Forelimb muscle (tissue), 1 donor: ENCODE results near the gene BRD3OS. TPM values are rescaled to one million over a fixed set of nuclear protein-coding genes. Genes with fewer than 3 reads are reported as not detected.

Experiments used
- DNase-seq: peaks from one replicate; pipeline ENCODE4 v3.0.0-alpha.2; 2013; ENCODE audit warnings: low read depth
- polyA plus RNA-seq: library from polyadenylated mRNA; unstranded; fragments of 120-200 nt; gene quantifications from one replicate; pipeline ENCODE4 v1.2.1, GENCODE V29; 2013; ENCODE audit not compliant: insufficient read length

BRD3OS gene
- polyA plus RNA-seq, 1 donor = 9.3 TPM

DNA sequence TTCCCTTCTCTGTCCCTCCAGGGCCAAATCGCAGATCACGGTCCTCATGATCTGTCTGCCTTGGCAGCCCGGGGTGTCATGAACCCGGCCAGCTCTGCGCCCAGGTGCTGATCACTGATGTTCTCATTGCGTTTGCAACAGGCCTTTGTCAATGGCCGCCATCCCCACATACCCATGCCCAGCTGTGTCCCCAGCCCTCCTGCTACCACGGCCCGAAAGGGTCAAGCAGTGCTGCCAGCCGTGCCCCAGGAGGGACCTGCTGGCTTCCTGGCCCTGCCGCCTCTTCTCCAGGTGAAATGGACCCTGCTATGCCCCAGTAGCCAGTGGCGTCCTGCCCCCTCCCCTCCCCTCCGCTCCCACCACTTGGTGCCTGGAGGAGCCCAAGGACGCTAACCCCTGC, 20.4 kb upstream of the BRD3OS start:
- no peak for DNase-seq

DNA sequence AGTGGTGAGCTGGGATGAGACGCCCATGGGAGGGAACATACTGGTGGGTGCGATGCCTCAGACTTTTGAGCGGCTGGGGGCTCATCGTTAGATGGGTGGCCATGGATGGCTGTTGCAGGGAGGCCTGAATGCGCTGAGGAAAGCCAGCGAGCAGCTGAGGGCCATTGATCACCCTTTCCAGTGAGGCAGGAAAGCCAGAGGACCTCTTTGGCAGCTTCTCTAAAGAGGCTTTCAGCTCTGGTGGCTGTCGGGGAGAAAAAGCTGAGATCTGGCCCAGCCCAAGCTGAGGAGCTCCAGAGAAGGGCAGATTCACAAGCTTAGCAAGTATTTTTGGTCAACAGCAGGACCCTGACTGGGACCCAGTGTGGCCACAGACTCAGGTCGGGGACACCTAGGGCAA, 19.9 kb upstream of the BRD3OS start:
- DNase-seq = no peak

DNA sequence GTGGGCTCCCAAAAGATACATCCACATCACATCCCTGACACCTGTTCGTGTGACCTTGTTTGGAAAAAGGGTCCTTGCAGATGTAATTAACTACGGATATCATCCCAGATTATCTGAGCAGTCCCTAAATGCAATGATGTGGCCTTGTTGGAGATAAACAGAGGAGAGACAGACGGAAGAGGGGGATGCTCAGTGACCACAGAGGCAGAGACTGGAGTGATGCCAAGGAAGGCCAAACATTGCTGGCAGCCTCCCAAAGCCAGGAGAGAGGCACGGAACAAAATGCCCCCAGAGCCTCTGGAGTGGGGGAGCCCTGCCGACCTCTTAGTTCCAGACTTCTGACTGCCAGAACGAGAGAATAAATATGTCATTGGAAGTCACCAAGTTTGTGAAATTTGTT, 18.1 kb upstream of the BRD3OS start:
- no peak for DNase-seq

DNA sequence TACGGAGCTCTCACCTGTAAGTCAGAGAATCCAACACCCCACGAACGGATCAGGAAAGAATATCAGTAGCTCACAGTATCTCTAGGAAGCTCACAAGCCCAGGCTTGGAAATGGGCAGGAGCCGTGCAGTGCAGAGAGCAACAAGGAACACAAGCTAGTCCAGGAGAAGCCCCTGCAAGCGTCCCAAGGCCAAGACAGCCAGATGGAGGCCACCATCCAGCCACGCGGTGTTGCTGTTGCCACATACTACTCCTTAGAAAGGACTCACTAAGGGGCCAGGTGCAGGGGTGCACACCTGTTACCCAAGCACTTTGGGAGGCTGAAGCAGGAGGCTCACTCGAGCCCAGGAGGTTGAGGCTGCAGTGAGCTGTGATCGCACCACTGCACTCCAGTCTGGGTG, 17.7 kb upstream of the BRD3OS start:
- DNase-seq = no peak

DNA sequence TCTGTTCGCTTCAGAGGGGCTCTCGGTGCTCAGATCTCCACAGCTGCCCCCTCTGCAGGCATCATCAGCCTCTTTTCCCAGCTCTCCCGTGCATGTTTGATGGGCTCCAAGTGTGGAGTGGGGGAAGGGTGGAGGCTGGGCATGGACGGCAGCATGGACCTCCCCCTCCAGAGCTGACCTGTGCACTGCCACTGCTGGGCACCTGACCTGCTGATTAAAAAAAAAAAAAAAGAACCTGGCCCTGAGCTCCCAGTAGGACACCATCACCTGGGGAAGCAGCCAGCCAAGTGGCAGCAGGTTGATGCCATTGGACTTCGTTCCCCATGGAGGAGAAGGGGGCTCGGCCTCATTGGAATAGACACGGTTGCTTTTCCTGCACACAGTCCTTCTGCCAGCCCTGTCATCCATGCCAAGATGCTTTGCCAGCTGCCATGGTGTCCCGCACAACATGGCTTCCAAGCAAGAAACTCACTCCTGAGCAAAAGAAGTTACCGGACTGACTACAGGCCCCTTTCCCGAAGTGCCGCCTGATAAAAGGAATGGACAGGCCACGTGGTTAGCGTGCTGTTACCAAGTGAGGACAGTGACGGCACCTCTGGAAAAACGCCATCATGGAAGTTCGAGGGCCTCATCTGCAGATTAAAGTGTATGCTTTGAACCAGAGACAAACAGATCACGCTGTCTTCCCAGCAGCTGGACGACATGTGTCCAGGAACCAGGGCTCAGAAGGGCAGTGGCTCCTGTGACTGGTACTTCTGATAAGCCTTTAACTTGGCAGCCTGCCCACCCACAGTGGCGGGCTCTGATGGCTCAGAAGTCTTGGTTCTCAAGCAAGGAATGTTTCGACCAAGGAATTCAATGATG, 14.7 kb upstream of the BRD3OS start:
- no peak for DNase-seq

DNA sequence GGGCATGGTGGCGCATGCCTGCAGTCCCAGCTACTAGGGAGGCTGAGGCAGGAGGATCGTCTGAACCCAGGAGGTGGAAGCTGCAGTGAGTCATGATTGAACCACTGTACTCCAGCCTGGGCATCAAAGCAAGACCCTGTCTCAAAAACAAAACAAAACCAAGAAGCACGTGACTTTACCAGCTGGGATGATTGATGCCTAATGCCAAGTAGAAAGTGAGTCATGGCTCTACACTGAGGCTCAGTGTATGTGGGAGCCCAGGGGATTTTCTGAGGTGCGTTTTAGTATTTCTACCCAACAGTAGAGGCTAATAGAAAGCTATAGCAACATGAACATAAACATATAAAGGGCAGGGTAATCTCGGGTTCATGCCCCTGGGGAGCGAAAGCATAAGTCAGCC, 13.9 kb upstream of the BRD3OS start:
- DNase-seq = no peak

DNA sequence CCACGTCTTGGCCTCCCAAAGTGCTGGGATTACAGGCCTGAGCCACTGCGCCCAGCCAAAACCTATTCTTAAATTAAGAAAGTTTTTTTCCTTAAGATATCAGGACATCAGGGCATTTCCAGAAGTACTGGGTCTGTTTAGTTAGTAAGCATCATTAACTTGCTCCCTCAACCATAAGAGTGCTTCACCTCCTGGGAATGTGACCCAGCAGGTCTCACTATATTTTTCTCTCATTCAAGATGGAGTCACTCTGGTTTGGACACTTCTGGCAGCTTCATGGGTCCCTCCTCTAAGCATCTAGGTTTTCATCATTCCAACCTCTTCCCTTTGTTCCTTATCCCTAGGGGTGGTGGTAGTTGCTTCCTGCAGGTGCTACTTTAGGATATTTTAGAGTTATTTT, 10.3 kb upstream of the BRD3OS start:
- DNase-seq = no peak

DNA sequence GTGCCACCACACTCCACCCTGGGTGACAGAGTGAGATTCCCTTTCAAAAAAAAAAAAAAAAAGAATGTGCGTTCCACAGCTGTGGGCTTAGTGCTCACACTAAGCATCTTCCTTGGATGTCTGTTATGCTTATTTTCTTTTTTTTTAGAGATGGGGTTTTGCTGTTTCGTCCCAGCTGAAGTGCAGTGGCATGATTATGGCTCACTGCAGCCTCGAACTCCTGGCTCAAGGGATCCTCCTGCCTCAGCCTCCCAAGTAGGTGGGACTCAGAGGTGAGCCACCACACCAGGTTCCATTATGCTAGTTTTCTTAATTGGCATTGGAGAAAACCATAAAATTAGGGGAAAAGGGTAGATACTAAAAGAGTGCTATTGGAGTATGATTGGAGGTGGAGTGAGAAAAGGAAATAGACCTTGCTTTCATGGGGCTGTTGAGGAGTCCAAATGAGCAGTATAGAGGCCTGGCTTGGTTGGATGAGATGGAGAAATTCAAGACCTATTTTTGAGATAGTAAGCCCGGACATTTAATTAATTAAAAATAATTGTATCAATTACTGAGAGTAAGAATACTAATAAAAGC, 978 bp upstream of the BRD3OS start:
- DNase-seq = no peak

DNA sequence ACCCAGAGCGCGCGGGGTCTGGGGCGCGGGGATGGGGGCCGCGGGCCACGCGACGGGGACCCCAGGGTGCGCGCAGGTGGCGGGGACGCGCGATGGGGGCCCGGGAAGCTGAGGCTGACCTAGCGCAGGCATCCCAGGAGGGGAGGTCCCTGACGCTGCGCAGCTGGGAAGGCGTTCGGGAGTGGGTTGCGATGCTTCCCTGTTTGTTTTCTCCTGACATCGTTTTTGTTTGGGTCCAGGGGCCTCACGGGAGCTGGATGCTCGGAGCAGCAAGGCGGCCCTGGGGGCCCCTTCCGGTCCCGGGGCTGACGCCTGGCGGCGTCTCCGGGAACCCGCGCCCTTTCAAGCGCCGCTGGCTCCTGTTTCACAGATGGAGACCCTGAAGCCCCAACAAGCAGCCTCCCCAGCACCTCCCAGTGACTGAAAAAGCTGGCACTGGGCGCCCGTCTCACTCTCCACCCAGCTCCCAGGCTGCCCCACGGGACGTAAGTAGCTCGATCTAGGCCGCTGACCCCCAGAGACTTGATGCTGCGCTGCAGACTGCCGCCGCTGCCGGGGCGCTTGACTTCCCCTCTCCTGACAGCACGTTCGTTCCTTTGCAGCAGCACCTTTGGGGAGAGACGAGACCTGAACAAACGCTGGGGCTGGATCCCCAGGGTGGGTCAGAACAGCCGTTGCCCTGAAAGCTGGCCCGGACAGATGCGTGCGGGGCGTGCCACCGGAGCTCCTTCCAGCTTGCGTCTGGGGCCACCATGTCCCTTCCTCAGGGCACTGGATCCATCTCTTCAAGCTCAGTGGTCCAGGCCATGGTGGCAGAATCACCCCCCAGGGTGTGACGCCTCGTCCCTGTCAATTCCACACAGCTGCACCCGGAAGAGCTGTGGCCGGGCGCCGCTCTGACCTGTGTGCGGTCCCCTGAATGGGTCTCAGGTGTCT, 593 bp downstream of the BRD3OS start:
- no peak for DNase-seq

DNA sequence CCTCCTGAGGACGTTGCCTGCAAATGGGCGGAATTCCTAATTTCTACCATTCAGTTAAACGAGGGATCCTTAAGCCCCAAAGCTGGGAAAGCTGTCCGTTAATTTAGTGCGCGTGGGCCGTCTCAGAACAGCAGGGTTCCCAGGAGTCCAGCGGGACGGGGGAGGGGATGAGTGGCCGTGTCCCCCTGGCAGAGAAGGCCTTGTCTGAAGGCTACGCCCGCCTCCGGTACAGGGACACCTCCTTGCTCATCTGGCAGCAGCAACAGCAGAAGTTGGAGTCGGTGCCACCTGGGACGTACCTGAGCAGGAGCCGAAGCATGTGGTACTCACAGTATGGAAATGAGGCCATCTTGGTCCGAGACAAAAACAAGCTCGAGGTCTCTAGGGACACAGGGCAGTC, 1.3 kb downstream of the BRD3OS start:
- DNase-seq = no peak

DNA sequence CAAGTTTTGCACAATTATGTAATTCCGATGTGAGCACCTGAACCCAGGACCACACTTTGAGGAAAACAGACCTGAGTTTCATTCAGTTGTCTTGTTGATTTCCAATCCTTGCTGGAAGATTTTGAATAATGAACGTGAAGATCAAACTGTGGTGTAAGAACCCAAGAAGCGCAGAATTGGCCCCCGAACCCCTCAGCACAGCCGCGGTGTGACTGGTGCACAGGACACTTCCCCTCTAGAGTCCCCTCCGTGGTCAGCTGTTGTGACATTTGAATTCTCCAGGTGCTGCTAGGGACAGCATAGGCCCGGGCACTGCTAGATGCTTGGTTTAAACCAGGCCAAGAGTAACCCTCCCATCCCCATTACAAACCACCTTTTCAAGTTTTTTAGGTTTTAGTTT, 1.7 kb downstream of the BRD3OS start:
- no peak for DNase-seq

DNA sequence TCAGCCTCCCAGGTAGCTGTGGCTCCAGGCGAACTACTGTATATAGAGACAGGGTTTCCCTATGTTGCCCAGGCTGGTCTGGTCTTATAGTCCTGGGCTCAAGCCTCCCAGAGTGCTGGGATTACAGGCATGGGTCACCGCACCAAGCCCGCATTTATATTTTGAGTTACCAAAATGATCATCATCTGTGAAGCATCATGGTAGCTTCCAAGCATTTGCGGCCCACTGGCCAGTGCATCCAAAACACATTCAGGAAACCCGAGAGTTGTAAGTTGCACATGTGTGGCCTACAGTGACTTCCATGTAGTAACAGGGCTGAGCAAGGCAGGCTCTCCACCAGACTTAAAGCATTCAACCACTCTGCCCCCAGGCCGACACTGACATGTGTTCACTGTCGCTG, 2.3 kb downstream of the BRD3OS start:
- DNase-seq = no peak

DNA sequence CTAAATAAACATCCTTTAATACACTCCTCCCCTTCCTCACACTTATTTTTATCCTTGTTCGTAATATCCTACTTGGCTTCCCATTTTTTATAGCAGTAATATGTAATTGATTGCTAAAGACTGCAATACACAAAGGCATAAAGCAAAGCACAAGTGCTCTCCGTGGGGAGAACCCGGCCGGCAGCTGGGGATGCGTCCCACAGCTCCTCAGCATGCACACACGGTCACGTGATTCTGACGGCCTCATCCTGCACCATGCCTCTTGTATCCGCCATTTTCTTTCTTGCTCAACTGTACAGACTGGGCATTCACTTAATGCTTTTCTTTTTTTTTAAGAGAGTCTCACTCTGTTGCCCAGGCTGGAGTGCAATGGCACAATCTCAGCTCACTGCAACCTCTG, 2.8 kb downstream of the BRD3OS start:
- DNase-seq = no peak

DNA sequence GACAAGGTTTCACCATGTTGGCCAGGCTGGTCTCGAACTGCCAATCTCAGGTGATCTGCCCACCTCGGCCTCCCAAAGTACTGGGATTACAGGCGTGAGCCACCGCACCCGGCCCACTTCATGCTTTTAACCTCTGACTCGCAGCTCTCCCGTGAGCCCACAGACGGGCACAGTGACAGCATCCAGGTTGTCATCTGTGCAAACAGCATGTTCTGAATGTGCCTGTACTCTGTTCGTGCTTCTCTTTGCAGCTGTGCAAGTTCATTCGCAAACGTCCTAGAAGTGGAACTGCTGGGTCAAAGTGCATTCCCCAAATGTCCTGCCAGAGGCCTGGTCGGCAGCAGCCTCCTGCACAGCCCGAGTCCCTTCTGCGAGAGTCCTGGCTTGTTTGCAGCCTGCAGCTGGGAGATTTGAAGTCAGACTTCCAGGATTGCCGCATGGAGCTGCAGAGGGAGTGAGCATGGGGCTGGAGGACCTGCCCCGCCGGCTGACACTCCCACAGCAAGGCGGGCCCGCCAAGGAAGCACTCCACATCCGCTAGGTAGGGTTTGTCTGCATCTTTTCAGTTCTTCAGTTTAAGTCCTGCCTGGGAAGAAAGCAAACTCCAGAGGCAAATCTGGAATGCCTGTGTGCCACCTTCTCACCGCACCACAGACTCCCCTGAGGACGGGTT, 3.4 kb downstream of the BRD3OS start:
- DNase-seq = no peak

DNA sequence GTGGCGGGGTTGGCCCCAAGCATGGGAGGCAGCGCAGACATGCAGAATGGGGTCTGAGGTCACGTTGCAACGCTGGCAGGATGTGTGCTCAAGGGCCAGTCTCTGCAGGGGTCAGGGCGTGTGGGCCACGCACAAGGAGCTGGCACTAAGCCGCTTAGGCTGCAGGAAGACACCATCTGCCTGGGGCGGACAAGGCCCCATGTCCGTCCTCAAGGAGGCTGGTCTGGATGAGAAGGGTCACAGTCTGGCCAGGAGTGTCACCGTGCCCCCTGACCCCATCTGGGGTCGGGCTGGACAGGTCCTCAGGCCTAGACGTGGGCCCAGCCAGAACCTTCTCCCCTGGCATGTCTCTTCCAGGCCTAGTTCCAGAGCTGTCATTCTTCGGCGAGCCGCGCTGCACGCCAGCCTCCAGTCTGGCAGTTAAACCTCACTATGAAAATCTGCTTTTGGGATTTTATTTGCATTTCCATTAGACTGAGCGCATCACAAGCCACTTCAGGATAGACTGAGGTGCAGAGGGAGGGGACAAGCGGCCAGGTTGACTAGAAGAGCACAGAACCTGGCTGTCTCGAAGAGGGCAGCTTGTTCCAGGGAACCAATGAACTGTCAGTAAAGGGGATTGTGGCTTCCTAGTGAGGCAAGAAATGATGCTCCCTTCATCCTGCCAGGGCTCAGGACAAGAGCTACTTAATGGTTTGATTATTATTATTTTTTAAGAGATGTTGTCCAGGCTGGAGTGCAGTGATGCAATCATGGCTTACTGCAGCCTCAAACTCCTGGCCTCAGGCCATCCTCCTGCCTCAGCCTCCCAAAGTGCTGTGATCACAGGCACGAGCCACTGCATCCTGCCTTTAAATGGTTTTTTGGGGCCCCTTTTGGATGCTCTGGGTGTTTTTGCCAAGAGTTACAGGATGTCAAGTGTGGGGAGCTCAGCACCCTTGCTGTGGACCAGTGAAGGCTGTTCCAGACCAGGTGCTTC, 4.3 kb downstream of the BRD3OS start:
- no peak for DNase-seq

DNA sequence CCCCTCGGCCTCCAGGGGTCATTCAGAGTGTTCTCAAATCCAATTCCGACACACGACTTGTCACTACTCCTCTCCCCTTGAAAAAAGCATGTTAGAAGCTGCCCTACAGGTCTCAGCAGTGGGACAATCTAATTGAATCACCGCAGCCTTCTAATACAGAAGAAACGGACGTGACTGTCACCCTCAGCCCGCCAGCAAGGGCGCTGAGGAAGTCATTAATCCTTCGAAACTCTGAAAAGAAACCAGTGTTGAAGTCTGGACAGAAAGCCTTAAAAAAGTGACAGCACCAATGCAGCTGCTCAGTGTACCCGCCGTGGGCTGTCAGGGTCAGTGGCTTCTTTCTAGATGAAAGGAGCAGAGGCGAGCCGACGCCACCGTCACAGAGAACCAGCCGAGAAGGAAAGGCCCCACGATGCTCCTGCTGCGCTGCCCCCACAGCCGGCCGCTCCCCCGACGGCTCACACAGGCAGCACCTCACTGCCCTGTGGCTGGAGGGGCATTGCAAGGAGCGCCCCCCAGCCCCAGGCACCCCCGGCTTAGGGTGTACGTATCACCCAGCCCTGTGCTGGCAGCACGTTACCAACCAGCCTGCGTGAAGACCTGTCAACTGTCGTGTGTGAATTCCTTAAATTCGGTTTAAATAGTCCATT, 5.7 kb downstream of the BRD3OS start:
- DNase-seq = no peak

DNA sequence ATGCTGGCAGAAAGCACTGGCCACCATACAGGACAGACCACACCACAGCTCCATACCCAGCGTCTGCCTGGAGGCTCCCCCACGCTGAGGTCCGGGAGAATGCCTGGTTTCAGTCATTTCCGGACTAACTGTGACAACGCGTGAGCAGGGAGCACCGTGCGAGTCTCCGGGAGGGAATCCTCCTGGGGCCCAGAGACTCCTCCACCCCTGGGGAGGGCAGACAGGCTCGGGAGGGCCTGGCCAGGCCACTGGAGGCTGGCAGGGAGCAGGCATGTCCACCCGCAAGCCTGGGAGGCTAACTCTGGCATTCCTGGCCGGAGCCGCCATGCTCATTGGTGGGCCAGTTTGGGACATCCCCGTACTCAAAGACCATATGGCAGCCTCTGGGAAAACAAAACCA, 6.5 kb downstream of the BRD3OS start:
- no peak for DNase-seq

DNA sequence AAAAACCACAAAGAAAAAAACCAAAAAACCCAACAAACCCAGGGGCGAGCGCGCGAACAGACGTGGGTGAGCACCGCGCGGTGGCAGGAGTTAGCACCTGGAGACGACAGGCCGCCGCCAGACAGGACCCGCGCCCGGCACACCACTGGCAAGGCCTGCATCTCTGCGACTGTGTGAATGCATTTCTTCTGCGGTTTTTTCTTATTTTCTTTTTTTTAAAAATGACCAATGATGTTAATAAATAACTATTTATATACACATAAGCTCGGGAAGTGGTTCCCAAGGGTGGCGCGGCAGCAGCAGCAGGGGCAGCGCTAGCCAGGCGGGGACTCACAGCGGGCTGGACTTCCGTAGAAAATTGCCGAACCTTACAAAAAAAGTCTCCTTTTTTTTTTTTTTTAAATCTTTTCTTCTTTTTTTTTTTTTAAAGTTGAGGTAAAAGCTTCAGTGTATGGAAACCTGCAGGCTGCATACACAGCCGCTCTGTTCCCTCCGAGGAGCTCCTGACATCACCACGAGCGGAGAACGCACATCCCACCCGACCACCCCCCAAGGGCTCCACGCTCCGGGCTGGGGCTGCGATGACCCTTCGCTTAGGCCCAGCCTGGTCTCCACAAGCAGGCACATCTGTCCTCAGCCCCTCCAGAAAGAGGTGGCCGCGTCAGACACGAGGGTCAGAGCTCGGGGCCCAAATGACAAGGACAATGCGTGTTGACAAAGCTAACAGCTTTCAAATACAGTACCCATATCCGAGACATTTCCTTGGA, 7.4 kb downstream of the BRD3OS start:
- no peak for DNase-seq

DNA sequence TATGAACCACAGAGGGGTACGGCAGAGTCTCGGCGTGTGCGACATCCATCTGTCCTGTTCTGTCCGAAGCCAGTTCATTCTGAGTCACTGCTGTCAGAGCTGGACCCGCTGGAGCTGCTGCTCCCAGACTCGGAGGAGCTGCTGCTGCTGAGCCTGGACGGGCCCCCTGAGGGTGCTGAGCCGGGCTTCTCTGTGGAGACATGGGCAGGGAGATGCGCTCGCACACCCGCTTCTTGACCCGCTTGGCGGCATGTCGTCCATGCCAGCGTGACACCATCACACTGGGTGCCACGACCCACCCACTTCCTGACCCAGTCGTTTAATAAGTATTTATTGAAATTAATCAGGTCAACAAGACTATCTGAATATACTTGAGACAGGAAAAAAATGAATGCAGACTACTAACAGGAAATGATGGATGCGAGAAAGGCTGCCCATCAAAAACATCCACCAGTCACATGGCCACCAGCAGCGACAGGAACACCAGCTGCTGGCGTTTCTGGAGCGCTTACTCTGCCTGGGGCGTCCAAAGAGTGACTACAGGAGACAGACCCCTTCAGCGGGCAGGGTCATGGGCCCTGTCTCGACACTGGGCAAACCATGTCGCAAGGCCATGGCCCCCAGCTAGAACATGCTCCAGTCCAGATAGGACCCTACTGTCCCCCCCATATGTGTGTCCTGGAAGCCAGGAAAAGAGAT, 8.4 kb downstream of the BRD3OS start:
- no peak for DNase-seq
